Activated T-cell treated with anti-CD3 and anti-CD28 coated beads for 1 hour (primary cell): Measurements from ENCODE around the gene FUT8.
"Not testable (repeated sequence)": the region's sequence is repeated elsewhere in the genome, so short reads cannot be mapped to it uniquely, and the experiment has no call there.

Source experiments
- DNase-seq: peaks from one replicate; pipeline ENCODE4 v3.0.0-alpha.2; 2020; ENCODE audit warnings: low read depth

The FUT8 gene

DNA sequence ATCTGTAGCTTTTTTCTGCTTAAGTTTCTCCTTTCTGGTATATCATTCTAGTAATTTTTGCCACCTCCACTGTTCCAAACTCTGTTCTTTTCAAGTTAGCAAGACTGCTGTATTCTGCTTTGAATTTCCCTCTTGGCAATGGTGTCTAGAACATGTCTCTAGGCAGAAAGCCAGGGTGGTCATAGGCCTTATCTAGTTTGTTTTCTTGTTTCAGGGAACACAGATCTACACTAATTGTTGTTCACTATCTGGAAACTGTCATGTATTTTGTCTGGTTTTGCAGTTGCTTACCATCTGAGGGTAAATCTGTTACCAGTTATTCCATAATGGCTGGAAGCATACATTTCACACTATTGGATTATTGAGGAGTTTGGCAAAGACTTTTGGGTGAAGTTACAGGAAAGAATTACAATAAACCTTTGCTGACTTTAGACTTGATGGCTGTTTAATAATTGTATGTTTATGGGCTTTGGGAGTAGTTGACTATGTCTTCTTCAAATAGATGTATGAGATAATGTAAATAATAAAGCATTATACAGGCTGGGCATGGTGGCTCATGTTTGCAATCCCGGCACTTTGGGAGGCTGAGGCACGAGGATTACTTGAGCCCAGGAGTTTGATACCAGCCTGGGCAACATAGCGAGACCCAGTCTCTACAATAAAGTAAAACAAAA, 41.4 kb downstream of the FUT8 start:
- DNase-seq = no peak

DNA sequence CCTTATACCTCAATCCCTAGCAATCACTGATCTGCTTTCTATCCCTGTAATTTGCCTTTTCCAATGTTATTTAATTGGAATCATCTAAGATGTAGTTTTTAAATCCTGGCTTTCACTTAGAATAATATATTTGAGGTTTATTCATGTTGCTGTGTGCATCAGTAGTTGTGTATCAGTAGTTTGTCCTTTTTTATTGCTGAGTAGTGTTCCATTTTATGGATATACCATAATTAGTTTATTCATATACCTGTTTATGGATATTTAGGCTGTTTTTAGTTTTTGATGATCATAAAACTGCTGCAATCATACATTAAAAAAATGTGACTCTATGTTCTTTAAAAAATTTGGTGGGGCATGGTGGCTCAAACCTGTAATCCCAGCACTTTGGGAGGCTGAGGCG, 43.7 kb downstream of the FUT8 start:
- DNase-seq = no peak

DNA sequence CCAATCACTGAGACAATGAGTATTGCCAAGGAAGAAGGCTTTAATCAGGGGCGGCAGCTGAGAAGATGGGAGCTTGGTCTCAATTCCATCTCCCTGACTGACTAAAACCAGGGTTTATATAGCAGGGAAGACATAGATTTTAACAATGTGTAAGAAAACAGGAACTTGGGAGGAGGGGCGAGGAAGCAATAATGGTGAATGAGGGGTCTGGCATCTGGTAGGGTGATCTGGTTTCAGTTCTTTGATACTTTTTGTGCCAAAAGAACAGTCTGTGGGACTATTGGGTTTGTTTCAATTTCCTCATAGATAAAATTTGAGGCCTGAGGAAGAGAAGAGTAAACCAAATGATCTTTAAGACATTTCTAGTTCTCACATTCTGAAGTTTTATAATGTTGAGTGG, 49.2 kb downstream of the FUT8 start:
- no peak for DNase-seq

DNA sequence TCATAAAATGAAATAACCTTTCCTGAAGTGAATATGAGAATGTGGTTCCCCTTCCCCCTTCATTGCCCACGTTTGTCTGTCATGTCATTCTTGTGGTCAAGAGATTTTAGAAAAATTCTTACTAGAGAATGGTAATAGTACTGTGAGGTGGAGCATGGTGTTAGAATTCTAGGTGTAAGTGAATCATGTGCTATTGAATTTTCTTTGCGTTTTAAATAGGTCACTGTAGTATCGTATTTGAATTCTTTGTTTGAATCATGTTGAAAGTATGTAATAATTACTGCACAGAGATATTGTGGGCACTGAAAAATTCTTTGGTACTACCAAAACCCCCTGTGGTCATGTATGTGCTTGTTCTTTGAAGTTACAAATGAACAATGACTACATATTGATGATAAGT, 49.9 kb downstream of the FUT8 start:
- no peak for DNase-seq

DNA sequence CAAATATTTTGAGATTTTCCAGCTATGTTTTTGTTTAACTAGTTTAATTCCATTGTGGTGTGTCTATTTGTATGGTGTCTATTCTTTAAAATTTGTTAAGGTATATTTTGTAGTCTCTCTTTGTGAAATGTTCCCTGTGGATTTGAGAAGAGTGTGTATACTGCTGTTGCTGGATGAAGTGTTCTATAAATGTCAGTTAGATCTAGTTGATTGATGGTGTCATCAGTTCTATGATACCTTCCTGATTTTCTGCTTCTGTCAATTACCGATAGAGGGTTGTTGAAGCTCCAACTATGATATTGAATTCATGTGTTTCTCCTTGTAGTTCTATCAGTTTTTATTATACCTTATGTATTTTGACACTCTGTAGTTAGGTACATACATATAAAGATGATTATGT, 53.1 kb downstream of the FUT8 start:
- no peak for DNase-seq

DNA sequence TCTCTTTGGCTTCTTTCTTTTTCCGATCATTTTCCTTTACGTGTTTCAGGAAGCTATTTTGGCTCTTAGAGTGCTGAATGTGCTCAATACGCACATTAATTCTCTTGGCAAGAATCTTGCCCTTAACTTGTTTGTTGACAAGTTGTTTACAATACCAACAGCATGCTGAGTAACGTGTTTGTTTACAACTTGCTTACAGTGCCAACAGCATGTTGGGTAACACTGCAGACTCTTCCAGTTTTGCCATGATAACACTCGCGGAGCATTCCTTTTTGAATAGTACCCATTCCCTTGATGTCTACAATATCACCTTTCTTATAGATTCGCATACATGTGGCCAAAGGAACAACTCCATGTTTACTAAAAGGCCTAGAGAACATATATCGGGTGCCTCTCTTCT, 55.4 kb downstream of the FUT8 start:
- DNase-seq = not testable (repeated sequence)

DNA sequence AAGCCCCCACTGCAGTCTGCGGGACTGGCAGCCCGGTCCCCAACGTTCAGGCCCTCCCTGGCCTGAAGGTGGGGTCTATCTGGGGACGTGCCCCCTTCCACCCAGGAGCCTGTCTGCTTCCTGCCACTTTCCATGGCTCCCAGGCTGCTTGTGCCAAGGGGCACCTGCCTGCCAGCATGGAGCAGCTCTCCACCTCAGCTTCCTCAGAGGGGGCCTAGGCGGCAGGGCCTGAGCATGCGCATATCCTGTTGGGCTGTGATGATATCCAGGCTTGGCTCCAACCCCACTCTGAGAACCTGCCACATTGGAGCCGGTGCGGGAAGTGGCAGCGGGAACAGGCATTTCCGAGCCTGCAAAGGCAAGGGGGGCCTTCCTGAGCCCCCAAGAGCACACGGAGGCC, 57.4 kb downstream of the FUT8 start:
- DNase-seq = no peak

DNA sequence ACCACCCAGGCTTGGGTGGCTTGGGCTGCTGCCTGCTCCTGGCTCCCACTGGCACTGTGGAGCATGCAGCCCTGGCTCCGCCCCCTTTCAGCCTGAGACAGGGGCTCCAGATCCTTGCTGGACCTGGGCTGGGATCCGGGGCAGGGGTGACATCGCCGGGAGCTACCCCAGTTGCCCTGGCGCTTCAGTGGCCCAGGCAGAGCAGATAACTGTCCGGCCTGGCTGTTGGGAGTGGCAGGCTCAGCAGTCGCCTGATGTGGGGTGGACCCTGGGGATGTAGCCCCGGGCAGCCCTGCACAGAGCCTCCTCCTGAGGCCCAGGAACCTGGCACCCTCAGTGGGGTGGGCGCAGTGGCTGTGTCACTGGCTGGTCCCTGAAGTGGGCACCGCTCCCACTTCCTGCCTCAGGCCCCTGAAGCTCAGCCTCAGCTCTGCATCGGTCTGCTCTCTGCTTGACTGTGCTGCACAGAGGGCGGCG, 57.9 kb downstream of the FUT8 start:
- no peak for DNase-seq

DNA sequence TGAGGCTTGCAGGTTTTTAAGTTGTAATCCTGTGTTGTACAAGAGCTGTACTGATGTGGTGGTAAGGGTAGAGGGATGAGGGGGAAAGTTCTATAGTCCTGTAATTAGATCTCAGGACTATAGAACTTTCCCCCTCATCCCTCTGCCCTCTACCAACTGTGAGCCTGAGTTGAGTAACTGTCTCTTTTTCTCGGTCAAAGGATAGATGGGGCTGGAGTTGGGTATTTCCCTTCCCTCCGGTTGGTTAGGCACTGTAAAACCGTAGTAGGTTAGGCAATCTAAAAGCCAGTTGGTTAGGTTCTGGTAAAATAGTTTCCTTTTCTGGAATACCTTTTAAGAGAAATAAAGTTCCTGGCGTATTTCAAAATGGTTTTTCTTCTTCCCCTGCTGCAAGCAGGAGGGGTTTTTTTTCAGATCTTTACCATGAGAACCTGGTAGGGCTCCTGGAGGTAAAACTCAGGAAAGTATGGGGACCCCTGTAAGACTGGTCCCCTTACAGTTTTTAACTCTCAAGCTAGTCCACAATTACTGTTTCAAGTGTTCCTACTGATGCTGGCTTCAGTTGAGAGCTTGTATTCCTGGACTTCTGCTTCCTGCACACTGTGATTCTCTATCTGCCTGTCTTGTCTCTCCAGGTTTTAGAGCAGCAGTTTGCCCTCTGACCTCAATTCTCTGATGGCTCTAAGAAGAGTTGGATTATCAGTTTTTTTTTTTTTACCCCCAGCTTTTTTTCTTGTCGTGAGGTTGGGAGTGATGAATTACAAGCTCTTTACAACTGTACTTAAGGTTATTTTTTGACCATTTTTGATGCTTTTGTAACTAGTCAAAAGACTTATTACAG, 58.7 kb downstream of the FUT8 start:
- no peak for DNase-seq

DNA sequence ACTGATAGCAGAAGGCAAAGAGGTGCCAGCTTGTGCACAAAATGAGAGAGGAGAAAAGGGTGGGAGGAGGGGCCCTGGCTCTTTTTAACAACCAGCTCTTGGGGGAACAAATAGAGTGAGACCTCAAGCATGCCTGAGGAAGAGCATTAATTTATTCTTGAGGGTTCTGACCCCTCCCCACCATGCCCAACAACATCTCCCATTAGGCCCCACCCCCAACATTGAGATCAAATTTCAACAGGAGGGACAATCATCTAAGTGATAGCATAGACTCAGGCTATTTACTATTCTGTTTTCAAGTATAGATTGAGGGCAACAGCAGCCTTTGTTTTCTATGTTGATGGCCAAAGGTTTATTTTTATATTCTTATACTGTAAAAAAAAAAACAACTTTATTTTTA, 59.7 kb downstream of the FUT8 start:
- no peak for DNase-seq

DNA sequence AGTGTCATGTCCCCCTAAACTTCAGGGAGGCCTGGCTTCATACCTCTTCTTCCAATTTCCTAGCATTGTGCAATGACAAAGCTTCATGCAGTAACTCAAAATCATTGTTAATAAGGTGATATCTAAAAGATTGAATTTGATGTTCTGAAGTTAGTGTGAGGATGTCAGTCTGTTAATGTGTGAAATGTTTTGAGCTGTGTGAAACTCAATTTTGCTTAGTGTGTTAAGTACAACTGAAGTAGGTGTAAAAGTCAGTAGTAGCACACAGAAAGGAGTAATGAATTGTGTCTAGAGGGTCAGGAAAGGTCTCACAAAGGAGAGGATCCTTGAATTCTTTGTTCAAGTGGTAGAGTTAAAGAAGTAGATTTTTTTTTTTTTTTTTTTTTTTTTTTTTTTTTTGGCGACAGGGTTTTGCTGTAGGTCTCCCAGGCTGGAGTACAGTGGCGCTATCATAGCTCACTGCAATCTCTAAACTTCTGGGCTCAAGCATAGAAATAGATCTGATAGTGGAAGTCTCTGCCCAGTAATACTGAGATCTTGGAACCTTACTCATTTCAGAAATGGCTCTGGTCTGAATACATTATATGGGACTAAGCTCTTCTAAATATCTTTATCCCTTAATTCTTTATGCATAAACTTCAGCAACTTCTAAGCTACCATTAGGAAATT, 63.9 kb downstream of the FUT8 start:
- DNase-seq = no peak

DNA sequence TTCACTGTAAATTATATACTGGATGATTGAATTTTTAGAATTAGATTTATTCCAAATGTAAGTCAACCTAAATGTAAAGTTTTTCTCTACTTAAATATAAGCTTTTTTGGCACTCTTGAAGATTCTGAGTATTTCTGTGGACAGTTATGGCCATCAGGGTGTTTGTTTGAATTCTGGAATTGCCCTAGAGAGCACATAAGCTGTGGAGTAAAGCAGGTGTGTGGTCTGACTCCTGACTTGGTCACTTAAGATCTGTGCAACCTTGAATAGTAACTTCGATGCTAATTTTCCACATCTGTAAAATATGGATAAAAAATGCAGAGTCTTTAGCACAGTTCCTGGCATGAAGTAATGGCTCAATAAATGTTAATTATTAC, 64.4 kb downstream of the FUT8 start:
- DNase-seq = no peak

DNA sequence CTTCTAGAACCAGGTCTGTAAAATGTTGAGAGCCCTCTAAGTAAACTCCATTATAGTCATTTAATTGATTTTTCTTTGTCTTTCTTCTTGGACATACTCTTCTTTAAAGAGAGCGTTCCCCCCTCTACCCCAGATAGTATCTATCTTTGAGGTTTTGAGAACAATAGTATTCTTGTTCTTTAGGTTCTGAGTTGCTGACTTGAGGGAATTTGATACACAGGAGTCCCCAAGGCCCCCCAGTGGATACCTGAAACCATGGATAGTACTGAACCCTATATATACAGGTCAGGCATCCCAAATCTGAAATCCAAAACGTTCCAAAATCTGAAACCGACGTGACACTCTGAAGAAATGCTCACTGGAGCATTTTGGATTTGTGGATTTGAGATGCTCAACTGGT, 65.5 kb downstream of the FUT8 start:
- DNase-seq = no peak

DNA sequence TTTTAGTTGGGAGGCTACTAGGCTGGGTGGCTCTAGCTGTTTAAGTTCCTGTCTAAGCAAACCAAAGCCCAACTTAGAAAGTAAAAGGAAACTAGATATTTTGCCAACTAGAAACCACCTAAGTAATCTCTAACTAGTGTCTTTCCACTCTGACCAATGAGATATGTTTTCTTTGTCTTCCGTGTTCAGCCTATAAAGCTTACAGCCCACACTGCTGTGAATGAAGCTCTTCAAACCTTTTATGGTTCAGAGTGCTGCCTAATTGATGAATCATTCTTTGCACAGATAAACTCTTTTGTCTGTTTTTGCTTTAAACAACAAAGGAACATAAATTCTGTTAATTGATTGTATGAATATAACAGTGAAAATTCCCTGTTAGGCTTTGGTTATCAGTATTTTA, 66.1 kb downstream of the FUT8 start:
- no peak for DNase-seq

DNA sequence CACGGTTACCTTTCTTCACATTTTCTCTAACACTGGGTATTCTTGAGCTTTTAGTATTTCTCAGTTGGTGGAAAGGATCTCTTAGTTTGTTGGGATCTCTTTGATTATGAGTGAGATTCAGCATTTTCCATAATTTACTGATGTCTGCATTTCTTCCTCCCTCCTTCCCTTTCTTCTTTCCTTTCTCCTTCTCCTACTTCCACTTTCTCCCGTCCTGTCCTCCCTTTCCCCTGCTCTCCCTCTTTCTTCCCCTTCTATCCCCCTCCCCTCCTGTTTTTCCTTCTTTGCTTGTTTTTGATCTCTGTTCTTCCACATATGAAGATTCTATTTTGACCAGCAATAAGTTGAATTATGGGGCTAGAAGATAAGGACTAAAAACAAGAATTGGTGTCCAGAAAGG, 66.9 kb downstream of the FUT8 start:
- no peak for DNase-seq

DNA sequence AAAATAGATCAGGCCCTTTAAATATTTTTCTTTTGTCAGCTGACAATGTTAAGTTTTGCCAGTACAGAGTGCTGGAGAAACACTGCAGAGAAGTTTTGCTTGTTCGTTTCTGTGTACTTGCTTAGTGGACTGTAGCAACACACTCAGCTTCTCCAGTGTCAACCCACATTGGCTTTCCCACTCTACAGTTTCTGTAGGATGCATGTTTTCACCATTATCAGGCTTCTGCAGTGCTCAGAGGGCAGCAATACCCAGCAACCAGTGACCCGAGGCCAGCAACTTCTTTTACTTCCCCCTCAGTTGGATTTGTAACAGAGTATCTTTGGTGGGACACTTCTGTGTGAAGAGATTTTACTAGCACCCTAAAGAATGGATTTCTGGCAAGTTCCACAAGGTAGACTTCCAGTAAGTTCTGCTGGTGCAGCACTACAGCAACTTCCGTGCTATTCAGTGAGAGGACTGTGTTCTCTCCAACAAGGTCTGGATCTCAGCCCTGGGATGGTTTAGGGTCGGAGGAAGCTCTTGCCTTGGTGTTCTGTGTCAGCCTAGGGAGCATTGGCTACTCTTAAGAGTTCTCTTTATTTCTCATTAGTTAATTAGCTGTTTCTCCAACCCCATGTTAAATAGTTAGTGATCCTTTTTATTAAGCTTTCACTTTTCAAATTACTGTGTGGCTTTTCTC, 70.4 kb downstream of the FUT8 start:
- no peak for DNase-seq

DNA sequence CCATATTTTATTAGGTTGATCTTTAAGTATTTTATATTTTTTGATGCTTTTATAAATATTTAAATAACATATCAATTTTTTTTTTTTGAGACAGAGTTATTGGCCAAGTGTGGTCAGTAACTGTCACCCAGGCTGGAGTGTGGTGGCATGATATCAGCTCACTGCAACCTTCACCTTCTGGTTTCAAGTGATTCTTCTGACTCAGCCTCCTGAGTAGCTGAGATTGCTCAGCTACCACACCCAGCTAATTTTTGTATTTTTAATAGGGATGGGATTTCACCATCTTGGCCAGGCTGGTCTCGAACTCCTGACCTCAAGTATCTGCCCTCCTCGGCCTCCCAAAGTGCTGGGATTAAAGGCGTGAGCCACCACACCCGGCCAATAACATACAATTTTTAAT, 71.1 kb downstream of the FUT8 start:
- no peak for DNase-seq

DNA sequence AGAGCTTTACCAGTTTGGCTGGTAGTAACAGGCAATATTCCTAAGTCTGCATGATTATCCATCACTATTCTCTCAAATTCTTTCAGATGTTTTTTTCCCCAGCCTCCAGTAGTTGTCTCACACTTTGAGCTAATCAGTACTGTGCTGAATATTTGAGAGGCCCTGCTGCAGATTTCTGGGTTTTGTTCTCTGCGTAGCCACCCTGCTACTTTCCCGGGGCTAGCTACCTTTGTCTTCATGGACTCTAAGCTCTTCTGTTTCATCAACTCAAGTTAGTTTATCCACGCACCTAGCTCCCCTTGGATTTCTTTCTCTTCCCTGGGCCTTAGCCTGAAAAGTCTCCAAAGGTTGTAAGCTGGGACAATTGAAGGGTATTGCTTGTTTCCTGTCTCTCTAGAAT, 73.0 kb downstream of the FUT8 start:
- no peak for DNase-seq

DNA sequence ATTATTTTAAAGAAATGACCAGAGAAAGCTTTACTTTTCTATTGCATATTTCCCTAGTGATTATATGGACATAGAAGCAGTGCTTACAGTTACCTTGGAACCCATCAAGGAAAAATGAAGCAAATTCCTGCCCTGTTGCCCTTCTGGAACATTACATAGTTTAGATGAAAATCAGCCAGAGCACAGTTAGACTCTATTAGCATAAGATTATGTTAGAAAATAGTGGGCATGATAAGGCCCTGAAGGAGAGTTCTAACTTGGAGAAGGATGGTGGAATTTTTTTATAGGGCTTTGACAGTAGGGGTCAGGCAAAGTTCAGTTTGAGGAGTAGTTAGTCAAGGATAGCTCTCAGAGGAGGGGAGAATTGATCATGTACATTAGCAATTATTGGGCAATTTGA, 74.3 kb downstream of the FUT8 start:
- DNase-seq = no peak

DNA sequence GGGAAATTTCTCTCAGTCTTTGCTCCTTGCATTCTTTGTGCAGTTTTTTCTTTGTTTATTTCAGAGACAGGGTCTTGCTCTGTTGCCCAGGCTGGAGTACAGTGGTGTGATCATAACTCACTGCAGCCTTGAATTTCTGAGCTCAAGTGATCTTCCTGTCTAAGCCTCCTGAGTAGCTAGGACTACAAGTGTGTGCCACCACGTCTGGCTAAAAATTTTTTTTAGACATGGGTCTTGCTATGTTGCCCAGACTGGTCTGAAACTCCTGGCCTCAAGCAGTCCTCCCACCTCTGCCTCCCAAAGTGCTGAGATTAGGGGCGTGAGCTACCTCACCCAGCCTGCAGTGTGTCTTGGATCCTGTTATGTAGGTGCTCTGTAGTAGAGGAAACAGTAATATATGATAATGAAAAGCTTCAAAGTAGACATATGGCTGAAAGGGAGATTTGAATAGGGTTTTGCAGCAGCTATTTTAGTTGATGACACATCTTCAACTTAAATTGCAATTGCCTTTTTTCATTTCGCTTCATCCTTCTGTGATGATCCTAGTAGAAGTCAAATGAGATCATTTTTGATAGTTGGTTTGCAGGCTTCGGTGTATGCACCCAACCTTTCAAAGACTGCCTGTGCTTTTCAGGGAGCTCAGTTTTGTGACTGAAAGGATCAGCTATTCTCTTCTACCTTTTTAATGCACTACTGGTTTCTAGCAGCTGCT, 75.4 kb downstream of the FUT8 start:
- no peak for DNase-seq

DNA sequence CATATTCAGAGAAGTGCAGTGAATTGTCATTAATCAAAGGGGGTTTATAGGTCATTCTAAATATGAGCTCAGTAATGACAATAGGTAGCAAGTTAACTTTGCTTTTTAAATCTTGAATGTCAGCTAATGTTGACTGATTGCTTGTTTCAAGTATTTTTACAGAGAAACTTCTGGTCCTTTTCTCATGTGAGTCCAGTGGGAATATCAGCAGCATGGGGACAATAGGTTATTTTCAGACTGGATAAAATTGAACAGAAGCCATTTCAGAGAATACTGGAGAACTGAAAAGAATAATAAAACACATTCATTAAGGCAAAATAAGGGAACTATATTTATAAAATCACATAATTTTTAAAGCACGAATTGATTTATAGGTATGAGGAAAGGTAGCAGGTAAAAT, 78.7 kb downstream of the FUT8 start:
- DNase-seq = no peak

DNA sequence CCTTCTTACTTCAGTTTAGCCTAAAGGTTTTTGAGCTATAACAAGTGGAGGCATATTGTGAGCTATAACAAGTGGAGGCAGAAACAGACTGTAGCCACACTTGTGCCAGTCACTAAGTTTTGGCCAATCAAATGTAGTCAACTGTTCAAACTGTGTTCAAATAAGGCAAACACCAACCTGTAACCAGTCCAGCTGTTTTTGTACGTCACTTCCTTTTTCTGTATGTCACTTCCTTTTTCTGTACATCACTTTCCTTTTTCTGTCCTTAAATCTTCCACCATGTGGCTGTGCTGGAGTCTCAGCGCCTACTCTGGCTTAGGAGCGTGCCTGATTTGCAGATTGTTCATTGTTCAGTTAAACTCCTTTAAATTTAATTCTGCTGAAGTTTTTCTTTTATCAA, 79.7 kb downstream of the FUT8 start:
- DNase-seq = no peak
